Spleen (tissue), 11 donors: ENCODE data around the gene NSFL1C. TPM values are rescaled to one million over a fixed set of nuclear protein-coding genes. Genes with fewer than 3 reads are reported as not detected.

Experiments
- DNase-seq: peaks from one replicate; pipeline ENCODE4 v3.0.0-alpha.2; 2020
- H3K27ac ChIP-seq, 8 donors: fragments of 200-600 bp; sonication (generic) in 7 of 8; 1 replicate in 4 of 8; 2 replicates in 4 of 8; pipeline versions ENCODE4 v1.5.0 to v1.8.0; 2016 to 2021; ENCODE audit warnings: inconsistent platforms in 4 of 8, mild to moderate bottlenecking in 4 of 8, moderate library complexity in 1 of 8
- H3K27me3 ChIP-seq, 7 donors: fragments of 200-600 bp; sonication (generic) in 6 of 7; replicated peaks in 1 of 7; 1 replicate in 4 of 7; 2 replicates in 3 of 7; pipeline versions ENCODE4 v1.5.0 to v1.8.0; 2016 to 2021; ENCODE audit warnings: inconsistent platforms in 3 of 7, mild to moderate bottlenecking in 1 of 7
- H3K36me3 ChIP-seq, 6 donors: fragments of 200-600 bp; sonication (generic) in 5 of 6; 1 replicate in 4 of 6; 2 replicates in 2 of 6; pipeline versions ENCODE4 v1.5.0 to v1.8.0; 2016 to 2021; ENCODE audit warnings: inconsistent platforms in 2 of 6
- H3K4me1 ChIP-seq, 6 donors: fragments of 200-600 bp; sonication (generic) in 5 of 6; 1 replicate in 3 of 6; 2 replicates in 3 of 6; pipeline versions ENCODE4 v1.5.0 to v1.8.0; 2016 to 2021; ENCODE audit warnings: inconsistent platforms in 3 of 6
- H3K4me3 ChIP-seq, 8 donors: fragments of 200-600 bp; sonication (generic) in 7 of 8; 1 replicate in 4 of 8; 2 replicates in 4 of 8; pipeline versions ENCODE4 v1.5.0 to v1.8.0; 2016 to 2021; ENCODE audit warnings: inconsistent platforms in 4 of 8, mild to moderate bottlenecking in 4 of 8, moderate library complexity in 2 of 8
- H3K9me3 ChIP-seq, 8 donors: fragments of 200-600 bp; sonication (generic) in 7 of 8; 1 replicate in 4 of 8; 2 replicates in 4 of 8; pipeline versions ENCODE4 v1.5.0 to v1.8.0; 2016 to 2021; ENCODE audit warnings: inconsistent platforms in 4 of 8
- CTCF ChIP-seq, 11 experiments: fragments of 200-600 bp in 7 of 11; fragments of 450-650 bp in 4 of 11; sonication (generic) in 4 of 11; IDR thresholded peaks in 8 of 11; conservative IDR thresholded peaks in 3 of 11; 1 replicate in 7 of 11; 2 replicates in 4 of 11; pipeline versions ENCODE4 v1.4.0 to v1.8.0; 2016 to 2021; ENCODE audit warnings: antibody characterized with exemption in 11 of 11, inconsistent platforms in 4 of 11, mild to moderate bottlenecking in 1 of 11
- POLR2A ChIP-seq, 3 donors: fragments of 450-650 bp; IDR thresholded peaks; one replicate each; pipeline ENCODE4 v1.5.1; 2017; ENCODE audit warnings: antibody characterized with exemption in 3 of 3, mild to moderate bottlenecking in 1 of 3
- POLR2AphosphoS5 ChIP-seq, 3 donors: sonication (generic); formaldehyde crosslinking; IDR thresholded peaks; one replicate each; pipeline ENCODE4 v1.5.1; 2017; ENCODE audit warnings: antibody characterized with exemption in 3 of 3
- WGBS, 5 donors: extraction: QIAGEN DNeasy Blood & Tissue Kit in 3 of 5; methylation state at CpG; one replicate each; pipeline versions ENCODE4 v1.1.5 to v1.1.7; 2013 to 2018; 5-methylcytosine and 5-hydroxymethylcytosine counted together
- intact Hi-C: fragments of 100-400 bp; cut with DNase I; formaldehyde crosslinking; loops from one replicate; pipeline ENCODE4 v1.15.0; 2023; ENCODE audit warnings: low total_unique reads
- polyA plus RNA-seq, 3 donors: library from polyadenylated mRNA; stranded (reverse); fragments of 200-250 nt; gene quantifications; one replicate each; pipeline ENCODE4 v1.2.1, GENCODE V29; 2013
- total RNA-seq, 7 donors: library from RNA; depleted of rRNA in 3 of 7; stranded (reverse); fragments of >200 nt in 3 of 7; fragmentation: NEBNext Ultra II Directional in 4 of 7; extraction: Animal tissue kit (Norgen Biotek cat#: 25700) in 4 of 7; gene quantifications; one replicate each; pipeline versions ENCODE4 v1.1.0 to v1.2.1, GENCODE V29; 2016 to 2021
- donor health status: healthy with polysubstance abuse.
- donor health status: DM: no; HTN: no; CAD: no; lungs with moderate emphysema.
- donor health status: DM: no; HTN: no; CAD: no.
- donor health status: Bipolar disorder and iron deficiency.
- donor health status: healthy.
- donor health status: DM: no; HTN: no; CAD: no.
- donor health status: DM: yes; HTN: yes; CAD: no.

NSFL1C gene
- total and polyA plus RNA-seq, 10 donors: 37.1 to 88.5 (median 66.3) TPM

- intact Hi-C loops: no loop called here
- peaks cover 0 to 13% (median 0%) of the 10 kb centered on the region in 7 donors for H3K27me3 ChIP-seq
- H3K4me1 ChIP-seq: peaks cover 10 to 46% (median 28%) of the 10 kb centered on the region in 6 donors
- 23 to 39% (median 36%) methylated on average over 3 of the region's 3 CpGs for WGBS, 5 donors
- no peak for TF ChIP-seq POLR2AphosphoS5 (IDR thresholded peaks at IDR 0.05)
- TF ChIP-seq CTCF (IDR thresholded peaks at IDR 0.05 in 8 of 11, conservative IDR thresholded peaks at IDR 0.05 in 3 of 11): no peak
- no peak for TF ChIP-seq POLR2A (IDR thresholded peaks at IDR 0.05)
- no peaks in the 10 kb centered on the region for H3K9me3 ChIP-seq
- no peaks in the 10 kb centered on the region for H3K36me3 ChIP-seq
- H3K4me3 ChIP-seq: no peak overlapping the region
- DNase-seq: no peak
- peak overlapping the region in 1 of 8 donors; percentile 13 for H3K27ac ChIP-seq
These were observed 27.8 kb upstream of the NSFL1C start for GRCh38 chr20:1494436-1494835.

- Histone ChIP-seq H3K9me3 (no peaks in the 10 kb centered on the region), H3K36me3 (no peaks in the 10 kb centered on the region), H3K27ac (peak overlapping the region in 3 of 8 donors; percentile 93 to 94 (median 93)), H3K27me3 (peaks cover 0 to 4% (median 0%) of the 10 kb centered on the region in 7 donors), H3K4me1 (peaks cover 10 to 46% (median 28%) of the 10 kb centered on the region in 6 donors), H3K4me3 (no peak overlapping the region)
- no peak for TF ChIP-seq POLR2A (IDR thresholded peaks at IDR 0.05)
- TF ChIP-seq POLR2AphosphoS5 (IDR thresholded peaks at IDR 0.05): no peak
- TF ChIP-seq CTCF (IDR thresholded peaks at IDR 0.05 in 8 of 11, conservative IDR thresholded peaks at IDR 0.05 in 3 of 11): no peak
- DNase-seq: no peak
- 58 to 71% (median 68%) methylated on average over 1 of the region's 1 CpG for WGBS, 5 donors
- intact Hi-C loops: no loop called here
These were observed 26.9 kb upstream of the NSFL1C start for GRCh38 chr20:1493536-1493935.

- 19 to 49% (median 23%) methylated on average over 2 of the region's 2 CpGs for WGBS, 5 donors
- H3K27ac ChIP-seq: peak overlapping the region in 7 of 8 donors; percentile 75 to 94 (median 87)
- no peaks in the 10 kb centered on the region for H3K27me3 ChIP-seq
- H3K9me3 ChIP-seq: no peaks in the 10 kb centered on the region
- peaks cover 10 to 60% (median 28%) of the 10 kb centered on the region in 6 donors for H3K4me1 ChIP-seq
- DNase-seq: no peak
- TF ChIP-seq CTCF (IDR thresholded peaks at IDR 0.05 in 8 of 11, conservative IDR thresholded peaks at IDR 0.05 in 3 of 11) (no peak), POLR2A (IDR thresholded peaks at IDR 0.05) (no peak), POLR2AphosphoS5 (IDR thresholded peaks at IDR 0.05) (no peak)
- peak overlapping the region in 3 of 8 donors; percentile 36 to 64 (median 41) for H3K4me3 ChIP-seq
- intact Hi-C loops: no loop called here
- no peaks in the 10 kb centered on the region for H3K36me3 ChIP-seq
These were observed 25.4 kb upstream of the NSFL1C start for GRCh38 chr20:1491860-1492642.

- Histone ChIP-seq H3K27ac (peak within 1 kb of the TSS in 7 of 8 donors; percentile 75 to 94 (median 87)), H3K36me3 (no peaks in the 10 kb centered on the region), H3K9me3 (no peaks in the 10 kb centered on the region), H3K4me1 (peaks cover 10 to 67% (median 28%) of the 10 kb centered on the region in 6 donors), H3K27me3 (no peaks in the 10 kb centered on the region), H3K4me3 (peak within 1 kb of the TSS in 7 of 8 donors; percentile 12 to 64 (median 33))
- WGBS, 5 donors: 15 to 34% (median 19%) methylated on average over 10 to 11 of the region's 11 CpGs
- DNase-seq: peak; percentile 89
- intact Hi-C loops: no loop called here
- TF ChIP-seq POLR2AphosphoS5 (IDR thresholded peaks at IDR 0.05): peak; percentile 59 to 80 (median 61)
- TF ChIP-seq CTCF (IDR thresholded peaks at IDR 0.05 in 8 of 11, conservative IDR thresholded peaks at IDR 0.05 in 3 of 11): no peak
These were observed 24.7 kb upstream of the NSFL1C start, which contains the start of gene SIRPB2 for GRCh38 chr20:1491281-1491840. SIRPB2 (minus strand) TSS chr20:1491420; CDS start chr20:1491359, 61 bp downstream.
